Activated gamma-delta T cell treated with anti-CD3 and anti-CD28 coated beads, Interleukin-2, amount 50 U/mL, for 16 hours (primary cell): Measurements from ENCODE around the gene NEIL3.
"Not testable (repeated sequence)": the region's sequence is repeated elsewhere in the genome, so short reads cannot be mapped to it uniquely, and the experiment has no call there.

ENCODE experiments used
- DNase-seq: peaks from one replicate; pipeline ENCODE4 v3.0.0-alpha.2; 2020; ENCODE audit warnings: low read depth

The NEIL3 gene

DNA sequence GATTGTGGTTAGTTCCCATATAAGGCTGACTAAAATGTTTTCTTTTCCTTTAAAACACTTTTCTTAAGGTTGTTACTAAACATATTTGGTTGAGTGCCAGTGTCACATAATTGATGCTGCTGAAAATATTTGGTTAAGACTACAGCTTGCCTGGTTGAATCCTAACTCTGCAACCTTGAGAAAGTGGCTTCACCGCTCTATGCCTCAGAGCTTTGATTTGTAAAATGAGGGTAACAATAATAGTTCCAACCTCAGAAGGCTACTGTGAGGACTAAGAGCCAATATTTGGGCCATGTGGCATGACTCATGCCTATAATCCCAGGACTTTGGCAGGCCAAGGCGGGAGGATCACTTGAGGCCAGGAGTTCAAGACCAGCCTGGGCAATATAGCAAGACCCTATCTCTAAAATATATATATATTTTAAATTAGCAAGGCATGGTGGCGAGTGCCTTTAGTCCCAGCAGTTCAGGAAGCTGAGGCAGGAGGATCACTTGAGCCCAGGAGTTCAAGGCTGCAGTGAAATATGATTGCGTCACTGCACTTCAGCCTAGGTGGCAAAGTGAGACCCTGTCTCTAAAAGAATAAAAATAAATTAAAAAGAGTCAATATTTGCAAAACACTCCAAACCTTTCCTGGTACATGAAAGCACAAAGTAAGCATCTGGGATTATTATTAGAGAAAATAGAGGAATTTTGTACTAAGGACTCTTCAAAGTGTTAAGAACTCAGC is 7.1 kb upstream of the NEIL3 start:
- DNase-seq: no peak

DNA sequence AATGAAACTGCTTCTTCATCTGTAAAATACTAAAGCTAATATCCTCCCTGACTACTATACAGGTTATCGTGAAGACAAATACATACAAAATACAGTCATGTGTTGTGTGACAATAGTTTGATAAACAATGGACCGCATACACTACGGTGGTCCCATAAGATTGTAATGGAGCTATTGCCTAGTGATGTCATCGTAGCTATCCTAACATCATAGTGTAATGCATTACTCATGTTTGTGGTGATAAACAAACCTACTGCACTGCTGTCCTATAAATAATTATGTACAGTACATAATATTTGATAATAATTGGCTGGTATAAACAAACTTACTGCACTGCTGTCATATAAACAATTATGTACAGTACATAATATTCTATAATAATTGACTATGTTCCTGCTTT is 5.6 kb upstream of the NEIL3 start:
- DNase-seq: no peak

DNA sequence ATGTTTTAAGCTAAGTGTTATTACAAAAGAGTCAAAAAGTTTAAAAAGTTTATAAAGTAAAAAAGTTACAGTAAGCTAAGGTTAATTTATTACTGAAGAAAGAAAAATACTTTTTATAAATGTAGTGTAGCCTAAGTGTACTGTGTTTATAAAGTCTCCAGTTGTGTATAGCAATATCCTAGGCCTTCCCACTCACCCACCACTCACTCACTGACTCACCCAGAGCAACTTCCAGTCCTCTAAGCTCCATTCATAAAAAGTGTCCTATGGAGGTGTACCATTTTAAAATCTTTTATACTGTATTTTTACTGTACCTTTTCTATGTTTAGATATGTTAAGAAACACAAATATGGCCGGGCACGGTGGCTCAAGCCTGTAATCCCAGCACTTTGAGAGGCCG is 4.8 kb upstream of the NEIL3 start:
- not testable (repeated sequence) for DNase-seq

DNA sequence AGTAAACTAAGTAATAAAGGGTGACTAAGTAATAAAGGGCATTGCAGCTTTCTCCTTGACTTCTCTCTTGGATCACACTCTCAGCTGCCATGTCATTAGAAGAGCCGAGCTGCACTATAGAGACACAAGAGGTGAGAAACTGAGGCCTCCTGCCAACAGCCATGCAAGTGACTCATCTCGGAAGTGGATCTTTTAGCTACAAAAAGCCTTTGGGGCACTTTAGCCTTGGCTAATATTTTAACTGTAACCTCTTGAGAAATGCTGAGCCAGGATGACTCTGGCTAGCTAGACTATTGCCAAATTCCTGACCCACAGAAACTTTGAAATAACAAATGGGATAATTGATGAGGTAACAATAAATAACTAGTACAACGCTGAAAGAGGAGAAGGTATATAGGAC is 1.5 kb upstream of the NEIL3 start:
- no peak for DNase-seq

DNA sequence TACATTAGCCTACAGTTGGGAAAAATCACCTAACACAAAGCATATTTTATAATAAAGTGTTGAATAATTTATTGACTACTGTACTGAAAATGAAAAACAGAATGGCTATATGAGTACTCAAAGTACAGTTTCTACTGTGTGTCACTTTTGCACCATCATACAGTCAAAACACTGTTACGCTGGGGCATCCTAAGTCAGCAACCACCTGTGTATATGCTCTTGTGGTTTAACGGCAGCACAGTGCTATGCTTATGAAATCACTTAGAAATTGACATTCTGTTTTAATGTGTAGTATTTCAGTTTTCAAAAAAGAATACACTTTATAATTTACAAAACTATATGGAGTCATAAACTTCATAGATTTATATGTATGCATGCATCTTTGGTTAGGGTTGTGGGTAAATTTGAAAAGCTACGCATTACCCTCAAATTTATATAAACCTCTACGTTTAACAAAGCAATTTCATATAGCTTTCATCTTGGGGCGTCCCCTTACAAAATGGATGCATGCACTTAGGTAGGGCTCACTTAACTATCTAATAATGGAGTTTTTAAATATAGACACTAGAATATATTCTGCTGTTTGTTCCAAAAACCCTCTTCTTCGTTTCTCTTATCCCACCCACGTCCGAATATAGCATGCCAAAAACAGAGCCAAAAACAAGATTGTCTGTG is 690 bp upstream of the NEIL3 start:
- DNase-seq: no peak

DNA sequence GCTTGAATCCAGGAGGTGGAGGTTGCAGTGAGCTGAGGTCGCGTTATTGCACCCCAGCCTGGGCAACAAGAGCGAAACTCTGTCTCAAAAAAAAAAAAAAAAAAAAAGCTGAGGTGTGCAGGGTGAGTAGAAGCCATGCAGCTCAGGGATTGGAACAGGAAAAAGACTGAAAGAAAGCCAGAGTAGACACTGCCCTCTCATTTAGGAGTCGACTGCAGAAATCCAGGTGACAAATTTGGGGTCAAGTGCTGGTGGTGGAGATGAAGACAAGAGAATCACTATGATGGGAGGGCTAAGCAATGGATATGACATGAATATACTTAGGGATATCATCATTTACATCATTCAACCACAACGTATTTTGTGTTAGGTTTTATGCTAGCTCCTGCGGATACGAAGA is 1.9 kb downstream of the NEIL3 start:
- DNase-seq: no peak

DNA sequence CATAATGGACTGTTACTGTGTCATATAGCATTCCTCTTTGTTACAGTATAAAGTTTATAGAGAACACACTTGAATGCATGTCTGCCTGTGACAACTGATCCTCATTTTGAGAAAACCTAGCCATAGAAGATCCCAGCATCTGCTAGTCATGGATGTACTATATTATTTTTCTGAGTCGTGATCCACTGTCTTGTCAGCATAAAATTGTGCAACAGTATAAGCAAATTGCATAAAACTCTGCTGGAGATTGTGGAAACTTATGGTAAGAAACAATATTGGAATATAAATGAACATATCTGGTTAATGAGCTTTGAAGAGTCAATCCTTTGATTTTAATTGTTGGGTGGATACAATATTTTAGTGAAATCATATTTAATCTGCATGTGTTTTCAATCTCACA is 3.6 kb downstream of the NEIL3 start:
- DNase-seq: no peak

DNA sequence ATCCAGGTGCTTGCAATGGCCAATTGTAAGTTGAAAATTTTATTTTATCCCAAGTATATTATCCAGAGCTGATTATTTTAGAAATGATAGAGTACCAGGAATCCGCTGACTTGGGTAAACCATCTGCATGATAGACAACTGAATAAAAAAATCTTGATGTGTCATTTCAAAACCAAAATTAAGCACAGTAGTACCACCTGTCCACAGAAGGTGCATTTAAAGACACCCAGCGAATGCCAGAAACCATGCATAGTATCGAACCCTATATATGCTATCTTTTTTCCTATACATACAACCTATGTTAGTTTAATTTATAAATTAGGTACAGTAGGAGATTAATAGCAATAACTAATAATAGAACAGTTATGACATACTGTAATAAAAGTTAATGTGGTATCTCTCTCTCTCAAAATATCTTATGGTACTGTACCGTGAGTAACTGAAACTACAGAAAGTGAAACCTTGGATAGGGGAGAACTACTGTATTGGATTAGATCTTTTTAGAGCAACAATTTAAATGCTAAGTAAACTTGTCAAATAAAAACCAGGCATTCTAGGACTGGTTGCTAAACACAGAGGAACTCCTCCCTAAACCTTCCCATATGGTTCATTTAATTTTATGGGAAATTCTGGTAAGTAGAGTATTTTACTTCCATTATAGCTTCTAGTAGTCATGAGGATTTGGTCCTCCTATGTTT is 6.2 kb downstream of the NEIL3 start:
- no peak for DNase-seq

DNA sequence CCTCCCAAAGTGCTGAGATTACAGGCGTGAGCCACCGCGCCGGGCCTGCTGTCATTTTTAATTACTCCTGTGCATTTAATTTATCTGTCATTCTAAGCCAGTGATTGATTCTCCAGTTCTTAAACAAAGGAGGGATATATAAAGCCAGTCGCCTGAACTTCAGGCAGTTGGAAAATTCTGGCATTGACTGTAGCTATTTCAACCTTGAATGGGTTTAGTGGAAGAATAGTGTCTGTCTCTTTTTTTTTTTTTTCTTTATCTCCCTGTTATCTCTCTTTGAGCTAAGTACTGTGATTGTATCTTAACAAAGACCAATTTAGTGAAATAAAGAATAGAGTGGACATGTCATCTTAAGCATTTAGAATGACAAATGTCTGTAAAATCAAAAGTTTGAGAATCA is 11.0 kb downstream of the NEIL3 start:
- no peak for DNase-seq

DNA sequence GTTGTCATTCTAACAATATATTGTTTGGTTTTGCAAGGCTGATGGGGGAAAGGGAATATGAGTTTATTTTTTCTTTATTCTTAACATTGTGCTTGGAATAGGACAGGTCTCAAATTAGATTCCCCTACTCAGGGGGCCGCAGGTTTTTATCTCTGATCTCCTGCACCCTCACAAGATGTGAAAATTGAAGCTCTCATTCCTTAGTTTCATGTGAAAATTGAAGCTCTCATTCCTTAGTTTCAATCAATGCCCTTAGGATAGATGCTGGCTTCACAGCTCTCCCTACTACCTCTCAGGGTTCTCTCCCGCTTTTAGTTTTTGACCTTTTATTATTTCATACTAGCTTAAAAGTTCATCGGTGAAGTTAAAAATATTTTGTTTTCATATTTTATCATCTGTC is 12.0 kb downstream of the NEIL3 start:
- no peak for DNase-seq

DNA sequence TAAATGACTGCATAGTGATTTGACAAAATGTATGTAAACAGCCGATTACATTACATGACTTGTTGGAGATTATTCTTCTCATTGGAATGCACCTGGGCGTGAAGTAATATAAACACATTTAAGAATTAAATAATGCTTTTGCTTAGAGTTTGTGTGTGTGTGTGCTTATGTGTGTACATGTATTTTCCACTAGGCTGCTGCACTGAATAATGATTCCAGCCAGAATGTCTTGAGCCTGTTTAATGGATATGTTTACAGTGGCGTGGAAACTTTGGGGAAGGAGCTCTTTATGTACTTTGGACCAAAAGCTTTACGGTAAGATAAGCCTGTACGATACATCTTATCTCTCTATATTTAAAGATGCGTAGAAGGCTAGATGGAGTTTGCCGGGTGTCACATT is 12.6 kb downstream of the NEIL3 start:
- DNase-seq: no peak

DNA sequence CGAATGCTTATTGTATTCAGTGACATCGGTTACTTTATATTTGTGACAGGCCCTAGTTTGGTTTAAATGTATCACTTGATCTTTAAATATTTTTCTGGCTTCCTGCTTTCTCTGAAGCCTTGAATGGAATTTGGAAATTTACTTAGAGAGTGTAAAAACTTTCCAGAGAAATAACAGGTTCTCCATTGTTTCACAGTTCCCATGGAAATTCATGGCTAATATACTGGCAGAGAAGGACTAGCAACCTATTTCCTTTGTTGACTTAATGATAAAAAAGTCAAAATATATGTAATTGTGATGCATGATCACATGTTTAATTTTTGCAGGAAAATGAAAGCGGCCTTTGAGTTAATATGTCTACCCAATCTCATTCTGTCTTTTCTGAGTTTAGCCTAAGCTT is 13.2 kb downstream of the NEIL3 start:
- no peak for DNase-seq

DNA sequence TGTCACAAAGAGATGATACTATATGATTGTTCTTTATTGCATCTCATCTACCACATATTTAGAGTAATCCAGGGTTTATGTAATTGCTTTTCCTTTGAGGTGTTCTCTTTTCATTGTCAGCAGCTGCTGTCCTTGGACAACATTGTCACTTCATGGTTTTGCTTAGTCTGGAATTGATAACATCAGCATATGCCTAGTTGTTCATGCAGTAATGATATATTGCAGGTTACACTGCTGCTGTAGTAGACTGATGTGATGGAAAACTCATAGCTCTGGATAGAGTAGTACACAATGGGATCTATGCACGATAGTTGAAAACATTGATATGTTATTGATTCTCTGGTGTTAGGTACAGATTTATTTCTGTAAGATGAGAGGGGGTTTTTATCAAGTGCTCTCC is 13.7 kb downstream of the NEIL3 start:
- no peak for DNase-seq

DNA sequence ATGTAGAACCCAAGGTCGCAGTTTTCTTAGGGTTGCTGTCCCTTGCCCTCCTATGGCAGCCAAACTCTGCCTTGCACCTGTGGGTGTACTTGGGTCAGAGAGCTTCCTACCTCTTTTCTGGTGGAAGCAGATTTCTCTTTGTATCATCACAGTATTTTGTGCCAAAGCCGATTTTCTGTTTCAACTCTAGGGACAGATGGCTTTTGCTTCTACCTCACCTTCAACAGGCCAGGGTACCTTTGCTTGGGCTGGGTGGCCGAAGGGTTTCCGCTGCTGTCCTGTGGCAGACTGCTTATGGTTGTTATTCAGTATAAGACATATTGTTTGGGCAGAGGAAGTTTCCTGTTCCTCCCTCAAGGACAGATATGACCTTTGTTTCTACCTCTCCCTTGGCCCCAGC is 22.4 kb downstream of the NEIL3 start:
- no peak for DNase-seq

DNA sequence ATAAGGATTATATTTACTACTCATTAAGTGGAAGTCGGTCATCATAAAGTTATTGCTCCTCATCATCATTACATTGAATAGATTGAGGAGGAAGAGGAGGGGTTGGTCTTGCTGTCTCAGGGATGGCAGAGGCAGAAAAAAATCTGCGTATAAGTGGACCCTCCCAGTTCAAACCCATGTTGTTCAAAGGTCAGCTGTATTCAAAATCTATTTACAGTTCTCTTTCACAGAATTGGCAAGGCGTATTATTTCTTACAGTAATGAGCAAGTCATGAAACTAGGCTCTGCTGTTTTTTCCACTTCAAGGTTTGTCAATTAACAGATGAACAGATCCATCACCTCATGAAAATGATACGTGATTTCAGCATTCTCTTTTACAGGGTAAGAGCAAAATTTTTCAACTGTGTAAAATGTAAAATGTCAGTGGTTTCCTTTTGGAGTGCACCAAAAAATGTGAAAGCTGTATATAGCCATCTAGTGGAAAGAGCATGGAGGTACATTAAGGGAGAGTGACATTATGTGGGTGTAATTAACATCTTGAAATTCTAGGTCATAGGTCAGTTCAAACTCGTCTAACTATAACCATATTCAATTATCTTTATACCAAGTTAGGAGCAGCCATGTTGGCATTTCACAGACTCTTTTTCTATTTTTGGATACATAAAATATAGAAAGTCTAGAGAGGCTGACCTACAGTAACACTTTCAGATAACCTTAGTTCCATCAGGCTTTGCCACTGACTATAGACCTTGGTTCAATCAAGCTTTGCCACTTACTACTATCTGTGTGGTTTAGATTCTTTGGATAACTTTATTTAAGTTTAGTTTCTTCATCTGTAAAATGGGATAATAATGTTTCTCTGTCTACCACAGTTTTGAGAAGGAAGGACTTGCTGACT is 30.1 kb downstream of the NEIL3 start:
- DNase-seq: no peak

DNA sequence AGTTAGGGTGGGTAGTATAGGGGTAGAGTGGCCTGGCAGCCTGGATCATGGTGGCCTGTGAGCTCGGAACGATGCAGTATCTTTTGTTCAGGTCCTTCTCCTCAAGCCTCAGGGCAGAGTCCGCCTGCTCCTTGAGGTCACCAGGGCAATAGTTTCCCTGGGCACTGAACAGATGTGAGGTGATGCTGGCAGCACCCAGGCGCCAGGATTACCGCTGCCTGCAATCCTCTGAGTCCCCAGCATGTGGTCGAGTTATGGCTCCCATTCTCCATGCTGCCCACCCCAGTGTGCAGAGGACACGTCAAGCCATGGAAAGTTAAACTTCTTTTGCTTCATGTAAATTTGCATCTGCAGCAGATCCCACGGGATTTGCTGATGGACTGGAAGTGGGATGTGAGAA is 38.7 kb downstream of the NEIL3 start:
- no peak for DNase-seq

DNA sequence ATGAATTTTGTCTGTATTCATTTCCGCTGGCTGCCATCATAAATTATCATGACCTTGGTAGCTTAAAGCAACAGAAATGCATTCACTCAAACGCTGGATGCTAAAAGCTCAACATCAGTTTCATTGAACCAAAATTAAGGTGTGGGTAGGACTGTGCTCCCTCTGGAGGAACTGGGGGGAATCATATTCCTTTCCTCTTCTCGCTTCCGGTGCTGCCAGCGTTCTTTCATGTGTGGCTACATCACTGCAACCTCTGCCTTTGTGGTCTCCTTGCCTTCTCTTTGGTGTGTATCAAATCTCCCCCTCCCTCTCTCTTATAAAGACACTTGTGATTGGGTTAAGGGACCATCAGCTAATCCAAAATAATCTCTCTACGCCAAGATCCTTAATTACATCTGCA is 39.5 kb downstream of the NEIL3 start:
- DNase-seq: no peak

DNA sequence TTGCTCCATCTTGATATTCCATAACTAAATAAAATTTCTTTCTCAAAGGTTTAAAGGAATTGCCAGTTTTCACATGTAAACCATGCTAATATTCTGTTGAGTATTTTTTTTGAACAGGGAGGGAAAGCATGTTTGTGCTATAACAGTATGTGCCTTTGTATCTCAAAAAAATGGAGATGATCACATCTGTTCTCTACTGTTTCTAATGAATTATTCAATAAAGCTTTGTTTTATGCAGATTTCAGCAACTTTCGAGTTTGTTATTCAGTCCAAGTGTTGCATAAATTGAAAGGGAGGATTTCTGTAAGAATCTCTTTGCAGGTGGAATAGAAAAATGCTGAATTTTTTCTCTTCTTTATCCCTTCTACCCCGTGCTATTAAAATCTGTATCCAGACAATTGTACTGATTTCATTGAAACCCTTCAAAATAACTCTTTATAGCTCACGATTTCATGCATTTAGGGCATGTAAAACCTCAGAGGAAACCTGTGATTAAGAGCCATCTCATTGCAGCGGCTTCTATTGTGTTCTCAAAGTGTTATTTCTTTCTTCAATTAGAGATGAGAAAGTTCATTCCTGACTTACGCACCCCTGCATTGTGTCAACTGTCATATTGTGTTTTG is 42.1 kb downstream of the NEIL3 start:
- DNase-seq: no peak

DNA sequence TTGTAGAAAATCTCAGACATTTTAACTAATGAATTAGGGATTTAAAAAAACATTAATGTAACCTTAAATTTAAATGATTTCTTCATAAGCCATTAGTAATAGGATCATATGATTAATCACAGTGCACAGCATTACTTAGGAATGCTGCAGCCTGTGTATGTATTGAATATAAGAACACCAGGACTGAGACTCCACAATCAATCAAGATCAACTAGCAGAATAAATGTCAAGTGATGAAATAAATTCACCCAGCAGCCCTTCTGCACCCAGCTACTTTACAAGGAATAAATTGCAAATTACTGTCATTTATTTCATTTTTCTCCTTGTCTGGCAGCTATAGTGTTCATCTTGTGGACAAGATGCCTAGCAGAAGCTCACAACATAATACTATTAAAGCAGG is 46.5 kb downstream of the NEIL3 start:
- DNase-seq: no peak

DNA sequence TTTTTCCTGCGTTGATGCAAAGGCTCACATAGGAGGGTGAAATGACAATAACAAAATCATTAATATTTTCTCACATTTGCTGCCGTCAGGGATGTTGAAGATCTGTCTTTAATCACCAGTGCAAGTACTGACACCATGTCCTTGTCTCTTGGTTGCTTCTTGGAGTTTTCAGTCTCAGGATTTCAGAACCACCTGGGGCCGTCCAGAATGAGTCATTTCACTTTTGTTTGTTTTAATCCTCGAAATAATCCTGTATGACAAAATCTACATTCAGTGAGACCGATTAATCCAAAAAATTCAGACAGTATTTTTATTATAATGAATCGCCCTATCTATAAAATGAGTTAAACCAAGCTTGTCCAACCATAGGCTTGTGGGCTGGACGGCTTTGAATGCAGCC is 47.2 kb downstream of the NEIL3 start:
- DNase-seq: no peak

DNA sequence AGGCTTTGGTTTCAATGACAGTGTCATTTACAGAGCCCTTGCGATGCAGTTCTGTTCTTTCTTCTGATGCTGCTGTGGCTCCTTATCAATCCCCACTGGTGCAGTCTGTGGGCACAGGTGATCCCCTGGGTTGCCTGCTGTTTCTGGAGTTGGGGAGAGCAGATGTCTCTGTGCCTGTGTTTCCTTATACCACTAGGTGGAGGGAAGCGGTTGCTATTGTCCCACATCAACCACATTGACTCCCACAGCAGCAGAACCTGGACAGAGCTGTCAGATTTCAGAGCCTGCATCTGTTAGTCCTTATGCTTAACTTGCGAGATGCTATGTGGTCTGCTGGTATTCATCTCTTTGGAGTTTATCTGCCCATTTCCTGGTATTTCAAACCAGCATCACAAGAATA is 57.7 kb downstream of the NEIL3 start:
- no peak for DNase-seq

DNA sequence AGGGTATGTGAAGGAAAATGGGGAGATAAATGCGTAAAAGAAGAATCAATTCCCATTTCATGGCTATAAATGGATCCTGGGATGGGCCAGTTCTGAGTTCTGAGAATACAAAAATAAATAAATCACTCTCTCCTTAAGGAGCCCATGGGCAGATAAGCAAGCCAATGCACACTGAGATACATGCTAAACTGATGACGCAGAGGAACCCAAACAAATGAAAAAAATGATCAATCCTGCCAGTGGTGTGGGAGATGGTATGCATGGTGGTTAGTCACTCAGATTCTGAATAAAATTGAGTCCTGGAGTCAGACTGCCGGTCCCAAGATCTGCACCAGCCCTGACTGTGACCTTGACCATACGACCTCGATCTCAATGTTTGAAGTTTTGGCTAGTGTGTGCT is 59.7 kb downstream of the NEIL3 start:
- DNase-seq: no peak
